Hepatic stellate cell (primary cell): Measurements from ENCODE around the gene HSD11B2.
A peak's percentile ranks its signal among the peaks of the same experiment; 100 is the strongest.

Source experiments
- DNase-seq: peaks from one replicate; pipeline ENCODE4 v3.0.0; 2011; ENCODE audit warnings: low spot score

HSD11B2 gene

GRCh38 chr16:67451704-67452435, 20.9 kb downstream of the HSD11B2 start:
- no peak for DNase-seq

DNA sequence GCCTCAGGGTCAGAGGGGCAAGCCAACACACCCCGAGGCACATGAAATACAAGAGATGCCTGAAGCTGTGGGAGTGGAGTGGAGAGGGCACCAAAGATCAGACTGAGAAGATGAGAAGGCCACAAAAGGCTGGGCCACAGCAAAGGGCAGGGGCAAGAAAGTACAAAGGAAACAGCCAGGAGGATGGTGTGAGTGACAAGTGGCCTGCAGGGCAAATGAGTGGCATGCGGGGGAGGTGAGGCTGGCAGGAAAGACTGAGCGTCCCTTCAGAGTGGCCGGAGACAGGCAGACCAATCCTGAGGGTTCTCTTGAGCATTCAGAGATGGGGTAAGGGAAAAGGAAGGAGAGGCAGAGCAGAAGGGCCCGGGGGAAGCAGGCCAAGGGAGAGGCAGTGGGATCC, 23.2 kb downstream of the HSD11B2 start:
- DNase-seq, result no peak

- no peak for DNase-seq
Measured at GRCh38 chr16:67454852-67455251, 23.9 kb downstream of the HSD11B2 start.

DNA sequence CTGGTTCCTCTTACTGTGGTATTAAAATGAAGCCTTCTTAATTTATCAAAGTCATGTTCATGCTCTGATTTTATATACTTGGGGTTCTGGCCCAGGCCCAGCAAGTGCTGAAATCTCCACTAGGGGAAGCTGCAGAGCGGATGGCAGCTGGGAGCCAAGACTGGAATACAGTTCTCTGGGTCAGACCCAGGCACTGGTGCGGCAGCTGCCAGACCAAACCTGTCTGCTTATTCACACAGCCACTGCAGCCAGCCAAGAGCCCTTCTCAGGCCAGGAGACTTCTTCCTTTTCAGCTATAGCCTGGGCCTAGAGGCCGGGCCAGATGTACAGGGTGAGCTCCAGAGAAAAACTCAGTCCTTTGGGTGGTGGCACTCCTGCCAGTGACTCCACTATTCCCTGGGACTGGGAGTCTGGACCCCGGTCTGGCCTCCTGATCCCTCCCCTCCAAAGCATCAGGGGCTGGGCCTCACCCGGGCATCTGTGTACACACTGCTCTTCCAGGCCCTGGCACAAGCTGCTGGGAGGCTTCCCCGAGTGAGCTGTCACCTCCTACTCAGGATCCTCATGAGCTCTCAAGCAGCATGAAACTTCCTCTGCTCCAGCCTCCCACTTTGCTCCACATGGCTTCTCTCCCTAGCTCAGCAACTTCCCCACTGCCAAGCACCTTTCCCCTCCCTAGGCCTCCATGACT, 25.6 kb downstream of the HSD11B2 start:
- peak; percentile 72 for DNase-seq

- no peak for DNase-seq
Measured at GRCh38 chr16:67457611-67458010, 26.7 kb downstream of the HSD11B2 start.

GRCh38 chr16:67458121-67458641, 27.3 kb downstream of the HSD11B2 start:
- no peak for DNase-seq

DNA sequence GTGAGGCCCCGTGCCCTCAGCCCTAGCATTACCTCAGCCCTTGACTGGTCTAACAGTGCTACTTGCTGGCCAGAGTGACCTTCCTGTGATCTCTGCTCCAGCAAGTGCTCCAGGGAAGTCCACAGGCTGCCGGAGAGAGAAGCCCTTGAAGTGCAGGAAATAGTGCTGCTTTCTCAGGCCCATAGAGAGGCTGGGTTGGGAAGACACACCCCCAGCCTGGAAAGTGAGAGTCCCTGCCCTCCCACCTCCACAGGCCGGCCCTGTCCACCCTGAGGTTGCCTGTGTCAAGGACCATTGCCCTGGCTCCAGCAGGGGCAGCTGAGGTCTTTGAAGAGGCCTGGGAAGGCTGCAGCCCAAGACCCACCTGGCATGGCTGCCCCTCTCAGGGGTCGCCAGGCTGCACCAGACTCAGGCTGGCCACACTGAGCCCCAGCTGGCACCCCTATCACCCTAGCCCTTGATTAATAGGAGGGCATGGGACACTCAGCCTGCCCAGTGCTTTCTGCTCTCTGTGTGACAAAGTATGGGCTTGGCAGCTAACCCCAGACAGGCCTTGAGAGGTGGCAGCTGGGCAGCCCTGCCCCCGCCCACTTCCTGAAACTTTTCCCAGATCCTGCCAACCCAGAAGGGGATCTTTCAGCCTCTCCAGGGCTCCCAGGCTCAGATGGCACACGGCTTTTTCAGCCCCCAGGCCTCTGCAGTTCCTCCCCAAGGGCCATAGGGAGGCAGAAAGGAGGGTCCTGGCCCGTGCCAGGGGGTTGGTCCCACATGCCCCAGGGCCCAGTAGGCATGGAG, 28.3 kb downstream of the HSD11B2 start:
- DNase-seq, result peak; percentile 59

GRCh38 chr16:67459861-67460150, 28.9 kb downstream of the HSD11B2 start:
- DNase-seq, result no peak

DNA sequence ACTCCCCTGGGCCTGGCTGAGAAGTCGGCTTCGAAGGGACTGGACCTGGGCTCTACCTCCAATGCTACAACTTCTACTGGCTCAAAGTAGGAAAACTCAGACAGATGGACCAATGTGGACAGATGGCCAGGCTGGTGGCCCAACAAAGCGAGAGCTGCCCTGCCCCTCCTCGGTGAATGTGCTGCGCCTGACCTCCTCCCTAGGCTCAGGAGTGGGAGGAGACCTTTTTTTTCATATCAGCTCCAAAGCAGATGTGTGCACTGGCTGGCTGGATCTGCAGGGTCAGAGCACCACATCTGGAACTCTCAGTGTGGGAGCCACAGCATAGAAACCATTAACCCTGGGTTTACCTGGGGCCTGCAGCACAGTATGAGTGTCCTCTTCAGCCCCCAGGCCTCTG, 29.2 kb downstream of the HSD11B2 start:
- DNase-seq, result no peak

GRCh38 chr16:67460961-67461360, 30.0 kb downstream of the HSD11B2 start:
- DNase-seq, result no peak

DNA sequence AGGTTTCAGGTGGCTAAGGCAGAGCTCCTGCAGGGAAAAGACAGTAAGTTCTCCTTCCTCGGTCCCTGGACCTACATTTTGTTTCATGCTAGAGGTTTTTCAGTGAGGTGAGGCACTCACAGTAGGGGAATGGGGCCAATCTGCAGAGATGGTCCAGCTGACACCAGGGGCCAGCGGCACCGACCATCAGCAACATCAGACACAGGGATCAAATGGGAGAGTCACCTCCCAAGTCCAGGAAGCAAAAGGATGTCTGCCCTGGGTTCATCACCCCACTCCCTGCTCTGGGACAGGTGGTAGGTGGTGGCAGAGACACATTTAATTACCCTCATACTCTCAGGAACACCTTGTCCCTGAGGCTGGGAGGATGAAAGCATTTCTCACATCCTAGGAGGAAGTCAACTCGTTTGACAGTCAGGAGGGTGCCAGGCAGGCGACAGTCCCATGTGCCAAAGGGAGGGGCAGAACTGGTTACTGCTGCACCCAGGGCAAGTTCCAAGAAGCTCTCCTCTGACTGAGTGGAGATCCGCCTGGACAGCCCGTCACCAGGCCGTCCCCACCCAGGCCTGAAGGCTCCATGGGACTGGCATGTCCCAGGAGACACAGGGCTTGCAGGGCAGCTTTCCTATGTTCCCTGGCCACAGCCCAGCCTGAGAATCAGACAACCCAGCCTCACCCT, 30.8 kb downstream of the HSD11B2 start:
- no peak for DNase-seq

GRCh38 chr16:67462279-67462655, 31.3 kb downstream of the HSD11B2 start:
- no peak for DNase-seq

DNA sequence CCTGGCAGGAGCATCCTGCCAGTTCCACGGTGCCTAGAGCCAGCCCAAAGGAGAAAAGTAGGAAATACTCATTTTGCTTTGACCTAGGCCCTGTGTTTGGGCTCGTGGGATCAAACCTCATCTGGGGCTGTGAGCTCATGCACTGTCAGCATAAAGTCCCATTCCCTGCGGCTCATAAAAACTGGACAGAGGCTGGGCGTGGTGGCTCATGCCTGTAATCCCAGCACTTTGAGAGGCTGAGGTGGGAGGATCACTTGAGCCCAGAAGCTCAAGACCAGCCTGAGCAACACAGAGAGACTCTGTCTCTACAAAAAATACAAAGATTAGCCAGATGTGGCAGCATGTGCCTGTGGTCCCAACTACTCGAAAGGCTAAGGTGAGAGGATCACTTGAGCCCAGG, 32.1 kb downstream of the HSD11B2 start:
- DNase-seq, result no peak

GRCh38 chr16:67463691-67464090, 32.8 kb downstream of the HSD11B2 start:
- DNase-seq, result no peak

- no peak for DNase-seq
Measured at GRCh38 chr16:67464565-67464964, 33.6 kb downstream of the HSD11B2 start.

GRCh38 chr16:67466581-67466980, 35.7 kb downstream of the HSD11B2 start:
- no peak for DNase-seq

GRCh38 chr16:67468731-67469130, 37.8 kb downstream of the HSD11B2 start:
- no peak for DNase-seq

DNA sequence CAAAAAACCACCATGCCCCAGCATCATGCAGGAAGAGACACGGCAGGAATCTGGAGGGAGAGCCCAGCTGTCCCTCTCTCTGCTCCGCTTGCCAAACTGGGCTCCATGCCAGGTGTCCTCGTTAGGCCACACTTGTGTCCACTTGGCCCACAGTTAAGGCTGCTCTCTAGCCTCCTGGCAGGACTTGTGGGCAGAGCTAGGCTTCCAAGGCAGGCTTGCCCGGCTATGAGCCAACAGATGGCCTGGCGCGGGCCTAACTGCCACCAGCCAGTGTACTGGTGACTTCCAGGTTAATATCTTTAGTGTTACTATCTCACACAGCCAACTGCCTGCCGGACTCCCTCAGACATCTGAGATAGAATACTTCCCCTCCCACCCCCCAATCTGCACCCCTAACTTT, 39.4 kb downstream of the HSD11B2 start:
- no peak for DNase-seq

- no peak for DNase-seq
Measured at GRCh38 chr16:67471758-67472384, 41.0 kb downstream of the HSD11B2 start.

DNA sequence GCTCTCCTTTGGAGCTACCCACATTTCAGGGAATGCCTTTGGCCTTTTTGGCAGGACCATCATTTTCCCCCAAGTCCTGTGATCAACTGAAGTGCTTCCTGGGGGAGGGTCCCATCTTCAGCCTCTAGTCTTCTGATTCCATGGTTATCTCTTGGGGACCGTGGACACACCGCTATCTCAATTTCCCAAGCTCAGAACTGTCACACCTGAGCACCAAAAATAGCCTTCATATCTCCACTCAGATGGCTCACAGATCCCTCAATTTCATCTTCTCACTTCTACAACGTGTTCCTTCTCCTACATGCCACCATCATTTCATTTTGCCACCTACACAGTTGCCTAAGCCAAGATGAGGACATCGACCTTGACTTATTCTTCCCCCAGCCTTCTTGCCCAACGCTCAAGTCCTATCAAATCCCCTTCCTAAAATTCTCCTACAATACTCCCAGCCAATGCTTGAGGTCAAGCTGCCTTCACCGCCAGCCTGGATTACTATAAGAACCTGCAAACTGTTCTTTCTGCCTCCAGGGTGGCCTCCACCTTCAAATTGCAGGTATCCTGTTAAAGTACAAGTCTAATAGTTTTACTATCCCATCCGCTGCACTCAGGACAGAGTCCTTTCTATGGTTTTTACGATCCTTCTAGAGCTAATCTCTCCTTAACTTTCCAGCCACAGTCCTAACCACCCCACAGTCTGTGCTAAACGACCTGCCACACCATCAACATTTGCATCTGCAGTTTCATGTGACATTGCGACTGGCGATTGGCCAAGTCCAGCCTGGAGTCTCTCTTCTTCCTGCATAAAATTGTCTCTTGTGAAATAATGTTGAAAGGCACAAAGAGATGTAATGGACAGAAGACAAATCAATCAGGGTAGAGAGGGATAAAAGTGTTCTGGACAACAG, 43.9 kb downstream of the HSD11B2 start:
- no peak for DNase-seq
